Mononuclear cell (primary cell): ENCODE measurements around the gene MGAM2. TPM values are rescaled to one million over a fixed set of nuclear protein-coding genes. Genes with fewer than 3 reads are reported as not detected.
A peak's percentile ranks its signal among the peaks of the same experiment; 100 is the strongest.

Experiments
- H3K27me3 ChIP-seq: 2 replicates; pipeline ENCODE4 v1.6.0; 2011; ENCODE audit warnings: low read length, control low read depth; ENCODE audit not compliant: insufficient read depth
- H3K4me1 ChIP-seq: 2 replicates; pipeline ENCODE4 v1.5.1; 2011; ENCODE audit warnings: mild to moderate bottlenecking, low read length, control low read depth; ENCODE audit not compliant: insufficient read depth
- H3K4me3 ChIP-seq: 2 replicates; pipeline ENCODE4 v1.5.1; 2011; ENCODE audit warnings: mild to moderate bottlenecking, low read length, moderate library complexity
- H3K9me3 ChIP-seq: 2 replicates; pipeline ENCODE4 v1.5.1; 2011; ENCODE audit warnings: low read depth, mild to moderate bottlenecking, control low read depth, low read length
- total RNA-seq: library from RNA; depleted of rRNA; stranded (reverse); fragments of >200 nt; gene quantifications from one replicate; pipeline ENCODE4 v1.2.3, GENCODE V29; 2012

The MGAM2 gene
- total RNA-seq, 1 donor = 0.10 TPM

DNA sequence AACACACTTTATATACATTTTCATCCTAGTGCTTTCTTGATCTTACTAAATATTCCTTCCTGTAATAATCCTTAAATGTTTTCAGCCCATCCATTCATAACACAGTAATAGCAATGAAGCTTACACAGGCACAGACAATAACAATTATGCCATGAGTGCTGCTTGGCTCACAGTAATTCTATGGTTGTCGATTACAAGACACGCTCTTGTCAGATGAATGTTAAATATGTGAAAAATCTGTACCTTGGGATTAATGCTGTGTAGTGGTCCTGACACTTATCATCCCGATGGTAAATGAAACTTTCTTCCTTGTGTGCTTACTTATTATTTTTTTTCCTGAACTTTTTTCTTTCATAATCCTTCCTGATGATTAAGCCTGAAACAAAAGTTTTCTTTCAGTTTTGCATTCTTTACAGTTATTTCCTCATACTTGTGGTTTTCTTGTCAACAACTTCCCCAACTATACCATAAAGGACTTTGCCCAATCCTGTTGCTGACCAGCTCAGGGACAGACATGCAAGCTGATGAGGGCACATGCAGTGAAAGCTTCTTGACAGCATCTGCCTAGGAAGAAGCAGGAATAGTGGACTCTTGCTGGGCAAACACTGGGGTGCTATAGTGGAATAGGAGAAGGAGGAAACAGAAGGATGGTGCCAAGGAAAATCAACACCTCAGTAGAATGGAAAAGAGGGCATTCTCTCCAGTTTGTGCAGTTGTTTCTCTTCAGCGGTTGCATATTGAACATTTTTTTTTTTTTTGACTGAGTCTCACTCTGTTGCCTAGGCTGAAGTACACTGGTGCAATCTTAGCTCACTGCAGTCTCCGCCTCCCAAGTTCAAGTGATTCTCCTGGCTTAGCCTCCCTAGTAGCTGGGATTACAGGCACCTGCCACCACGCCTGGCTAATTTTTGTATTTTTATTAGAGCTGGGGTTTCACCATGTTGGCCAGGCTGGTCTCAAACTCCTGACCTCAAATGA, 6.7 kb upstream of the MGAM2 start:
- peaks cover 25% of the 10 kb centered on the region for H3K4me1 ChIP-seq
- H3K9me3 ChIP-seq = no peaks in the 10 kb centered on the region
- H3K4me3 ChIP-seq = peak overlapping the region; percentile 14
- no peaks in the 10 kb centered on the region for H3K27me3 ChIP-seq

DNA sequence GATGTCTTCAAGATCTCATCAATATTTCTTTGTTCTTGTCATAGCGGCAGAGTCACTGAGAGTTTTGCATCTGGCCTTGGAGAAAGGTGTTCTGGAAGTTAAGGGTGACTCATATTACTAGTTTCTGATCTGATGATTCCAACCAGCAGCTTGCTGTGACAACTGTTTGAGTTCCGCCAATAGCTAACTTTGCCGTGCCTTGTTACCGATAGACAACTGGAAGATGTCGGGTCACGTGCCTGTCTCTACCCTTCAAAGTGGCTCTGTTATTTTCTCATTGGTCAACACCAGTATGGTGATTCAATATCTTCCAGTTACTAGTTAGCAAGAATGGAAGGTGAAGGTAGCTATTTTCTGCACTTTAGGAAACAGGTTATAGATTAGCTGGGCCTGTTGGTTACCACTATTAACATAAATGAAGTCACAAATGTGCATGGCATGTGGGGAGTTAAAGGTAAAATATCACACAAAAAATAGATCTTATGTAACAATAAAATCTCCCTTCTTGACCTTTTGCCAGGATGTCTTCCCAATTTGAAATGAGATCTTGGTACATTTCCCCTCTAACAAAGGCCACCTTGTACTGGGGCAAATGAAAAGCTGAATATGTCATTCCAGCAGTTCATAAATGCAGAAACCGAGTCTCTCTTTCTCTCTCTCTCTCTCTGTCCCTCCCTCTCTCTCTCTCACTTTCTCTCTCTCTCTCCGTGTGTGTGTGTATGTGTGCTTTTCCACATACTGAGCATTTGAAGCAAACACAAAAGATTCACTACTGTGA, 2.6 kb upstream of the MGAM2 start:
- Histone ChIP-seq H3K9me3 (no peaks in the 10 kb centered on the region), H3K27me3 (no peaks in the 10 kb centered on the region), H3K4me3 (no peak overlapping the region), H3K4me1 (peaks cover 21% of the 10 kb centered on the region)

DNA sequence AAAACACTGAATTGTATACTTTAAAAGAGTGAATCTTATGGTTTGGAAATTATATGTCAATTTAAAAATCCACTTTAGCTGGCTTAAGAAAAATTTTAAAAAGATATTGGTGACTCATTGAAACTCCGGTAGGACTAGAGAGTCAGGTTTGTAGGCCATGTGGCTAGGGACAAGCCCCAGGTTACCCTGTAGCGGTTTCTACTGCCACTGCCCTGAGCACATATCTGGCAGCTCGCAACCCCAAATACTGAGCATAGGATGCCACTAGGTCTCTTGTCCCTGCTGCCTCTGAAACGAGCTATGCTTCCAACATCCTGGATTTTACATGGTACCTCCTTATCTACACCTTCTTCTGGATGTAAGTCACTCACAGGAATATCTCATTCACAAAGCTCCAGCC, 1.4 kb upstream of the MGAM2 start:
- Histone ChIP-seq H3K4me1 (peaks cover 16% of the 10 kb centered on the region), H3K4me3 (no peak overlapping the region), H3K27me3 (no peaks in the 10 kb centered on the region), H3K9me3 (no peaks in the 10 kb centered on the region)

DNA sequence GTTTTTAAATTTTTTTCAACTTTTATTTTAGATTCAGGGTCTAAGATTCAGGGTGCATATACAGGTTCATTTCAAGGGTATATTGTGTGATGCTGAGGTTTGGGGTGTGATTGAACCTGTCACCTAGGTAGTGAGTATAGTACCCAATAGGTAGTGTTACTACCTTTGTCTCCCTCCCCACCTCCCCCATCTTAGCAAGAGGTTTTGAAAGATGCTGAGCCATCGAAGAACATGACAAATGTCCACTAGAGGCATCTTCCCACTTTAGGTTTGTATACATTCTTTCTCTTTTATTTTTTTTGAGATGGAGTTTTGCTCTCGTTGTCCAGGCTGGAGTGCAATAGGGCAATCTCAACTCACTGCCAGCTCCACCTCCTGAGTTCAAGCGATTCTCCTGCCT, 880 bp upstream of the MGAM2 start:
- Histone ChIP-seq H3K4me1 (peaks cover 11% of the 10 kb centered on the region), H3K4me3 (no peak overlapping the region), H3K9me3 (no peaks in the 10 kb centered on the region), H3K27me3 (no peaks in the 10 kb centered on the region)

DNA sequence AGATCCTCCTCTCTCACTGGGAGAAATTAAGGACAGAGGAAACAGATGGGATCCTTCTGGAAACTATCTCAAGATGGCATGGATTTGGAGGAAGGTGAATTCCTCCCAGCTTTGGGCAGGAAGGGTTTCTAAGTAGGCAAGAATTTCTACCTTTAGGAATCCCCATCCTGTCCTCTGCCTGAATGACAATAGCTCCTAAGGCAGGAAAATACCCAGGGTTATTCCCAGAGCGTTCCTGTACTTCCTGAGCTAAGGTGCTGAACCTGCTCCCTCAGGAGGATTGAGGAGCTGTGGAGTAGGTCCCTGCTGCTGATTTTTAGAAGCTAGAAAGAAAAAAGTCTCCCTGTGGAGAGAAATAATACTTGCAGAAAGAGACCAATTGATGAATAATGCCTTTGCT, 568 bp downstream of the MGAM2 start:
- H3K27me3 ChIP-seq = no peaks in the 10 kb centered on the region
- no peaks in the 10 kb centered on the region for H3K9me3 ChIP-seq
- no peaks in the 10 kb centered on the region for H3K4me1 ChIP-seq
- H3K4me3 ChIP-seq = no peak overlapping the region

DNA sequence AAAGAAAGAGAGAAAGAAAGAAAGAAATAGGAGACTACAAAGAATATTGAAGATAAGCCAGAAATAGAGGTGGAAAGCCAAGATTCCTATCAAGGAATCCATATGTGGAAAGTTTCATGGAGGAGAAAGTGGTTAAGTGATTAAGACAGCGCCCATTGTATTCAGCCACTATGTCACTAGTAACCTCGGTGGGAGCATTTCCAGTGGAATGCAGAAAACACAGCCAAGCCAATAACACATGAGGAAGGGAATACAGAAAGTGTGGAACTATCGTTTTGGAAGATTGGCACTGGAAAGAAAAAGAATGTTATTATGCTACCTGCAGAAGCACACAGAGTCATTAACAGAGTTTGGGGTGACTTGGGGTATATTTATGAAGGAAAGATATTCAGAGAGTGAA, 2.7 kb downstream of the MGAM2 start:
- no peak overlapping the region for H3K4me3 ChIP-seq
- no peaks in the 10 kb centered on the region for H3K27me3 ChIP-seq
- no peaks in the 10 kb centered on the region for H3K9me3 ChIP-seq
- no peaks in the 10 kb centered on the region for H3K4me1 ChIP-seq

DNA sequence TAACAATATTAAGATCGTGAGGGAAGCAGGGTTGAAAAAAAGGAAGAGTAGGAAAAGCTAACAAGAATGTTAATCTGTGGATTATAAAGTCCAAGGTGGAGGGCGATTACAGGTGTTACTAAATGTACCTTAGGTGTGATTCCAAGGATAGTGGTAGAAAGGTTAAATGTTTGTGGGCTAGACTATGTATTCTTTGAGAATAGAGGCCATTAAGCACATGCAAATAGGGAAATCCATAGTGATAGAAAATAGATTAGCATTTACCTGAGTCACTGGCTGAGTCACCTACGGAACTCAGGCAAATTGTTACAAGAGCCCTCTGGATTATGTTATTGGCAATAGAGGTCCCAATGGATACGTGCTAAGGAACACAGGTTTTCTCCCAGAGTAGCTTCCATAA, 9.0 kb downstream of the MGAM2 start:
- Histone ChIP-seq H3K27me3 (no peaks in the 10 kb centered on the region), H3K4me3 (no peak overlapping the region), H3K4me1 (no peaks in the 10 kb centered on the region), H3K9me3 (no peaks in the 10 kb centered on the region)

DNA sequence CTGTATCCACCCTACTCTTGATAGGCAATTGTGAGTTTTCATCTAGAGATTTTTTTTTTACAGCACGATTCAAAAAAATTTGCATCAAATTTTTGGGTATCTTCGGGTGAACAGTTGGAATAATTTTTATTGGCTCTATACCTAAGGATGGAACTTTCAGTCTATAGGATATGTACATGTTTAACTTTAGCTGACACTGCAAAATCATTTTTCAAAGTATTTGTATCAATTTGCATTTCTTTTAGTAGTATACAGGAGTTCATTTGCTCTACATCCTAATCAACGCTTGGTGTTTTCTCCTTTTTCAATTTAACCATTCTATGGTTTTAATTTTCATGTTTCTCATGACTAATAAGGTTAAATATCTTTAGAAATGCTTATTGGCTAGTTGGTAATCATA, 11.7 kb downstream of the MGAM2 start:
- no peaks in the 10 kb centered on the region for H3K4me1 ChIP-seq
- H3K9me3 ChIP-seq = no peaks in the 10 kb centered on the region

DNA sequence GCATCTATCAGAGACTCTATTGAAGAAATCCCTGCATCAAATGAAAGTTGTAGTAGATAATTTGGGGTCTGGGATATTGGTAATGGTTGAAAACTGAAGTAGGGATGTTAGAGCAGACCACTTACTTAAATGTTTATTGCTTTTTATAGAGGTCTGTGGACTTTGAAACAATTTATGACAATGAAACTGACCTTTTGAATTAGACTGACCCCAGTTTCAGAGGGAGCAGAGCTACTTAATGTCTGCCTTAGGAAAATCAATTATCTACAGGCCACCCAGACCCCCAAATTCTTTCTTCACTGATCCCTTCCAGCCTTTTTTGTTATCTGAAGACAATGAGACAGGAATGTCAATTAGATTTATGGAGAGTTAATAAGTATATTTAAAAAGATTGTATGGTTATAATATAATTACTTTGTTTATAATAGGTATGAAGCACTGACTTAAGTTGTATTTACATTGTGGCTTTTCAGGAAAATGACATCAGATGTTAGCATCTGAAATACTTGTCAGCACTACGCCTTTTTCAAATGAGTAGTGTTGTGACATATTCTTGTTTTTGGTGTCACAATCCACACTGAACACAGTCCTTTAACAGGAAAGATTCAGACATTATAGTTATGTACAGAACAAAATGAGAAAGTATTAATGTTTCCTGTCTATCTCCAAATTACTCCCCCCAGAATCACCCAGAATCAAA, 13.9 kb downstream of the MGAM2 start:
- Histone ChIP-seq H3K4me3 (no peak overlapping the region), H3K27me3 (no peaks in the 10 kb centered on the region), H3K4me1 (peaks cover 3% of the 10 kb centered on the region), H3K9me3 (no peaks in the 10 kb centered on the region)

More for the DNA sequence above, 11.7 kb downstream of the MGAM2 start:
- H3K4me3 ChIP-seq = no peak overlapping the region
- no peaks in the 10 kb centered on the region for H3K27me3 ChIP-seq

DNA sequence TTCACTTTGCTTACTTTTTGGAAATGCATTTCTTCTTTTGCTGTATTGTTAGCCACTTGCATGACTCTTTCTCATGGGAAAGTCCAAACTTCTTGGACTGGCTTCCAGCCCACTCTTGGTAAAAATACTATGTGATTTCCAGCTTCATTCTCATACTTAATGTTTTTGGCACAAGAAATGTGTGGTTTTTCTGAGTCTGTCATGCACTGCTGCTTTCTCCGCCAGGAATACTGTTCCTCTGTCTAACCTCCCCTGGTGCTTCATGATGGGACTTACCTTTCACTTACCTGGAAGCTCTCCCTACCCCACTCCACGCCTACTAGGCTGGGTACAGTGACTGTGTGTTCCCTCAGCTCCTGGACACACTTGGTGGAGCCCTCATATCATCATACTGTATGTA, 18.7 kb downstream of the MGAM2 start:
- H3K4me1 ChIP-seq = peaks cover 3% of the 10 kb centered on the region
- H3K27me3 ChIP-seq = no peaks in the 10 kb centered on the region
- no peak overlapping the region for H3K4me3 ChIP-seq
- H3K9me3 ChIP-seq = no peaks in the 10 kb centered on the region

DNA sequence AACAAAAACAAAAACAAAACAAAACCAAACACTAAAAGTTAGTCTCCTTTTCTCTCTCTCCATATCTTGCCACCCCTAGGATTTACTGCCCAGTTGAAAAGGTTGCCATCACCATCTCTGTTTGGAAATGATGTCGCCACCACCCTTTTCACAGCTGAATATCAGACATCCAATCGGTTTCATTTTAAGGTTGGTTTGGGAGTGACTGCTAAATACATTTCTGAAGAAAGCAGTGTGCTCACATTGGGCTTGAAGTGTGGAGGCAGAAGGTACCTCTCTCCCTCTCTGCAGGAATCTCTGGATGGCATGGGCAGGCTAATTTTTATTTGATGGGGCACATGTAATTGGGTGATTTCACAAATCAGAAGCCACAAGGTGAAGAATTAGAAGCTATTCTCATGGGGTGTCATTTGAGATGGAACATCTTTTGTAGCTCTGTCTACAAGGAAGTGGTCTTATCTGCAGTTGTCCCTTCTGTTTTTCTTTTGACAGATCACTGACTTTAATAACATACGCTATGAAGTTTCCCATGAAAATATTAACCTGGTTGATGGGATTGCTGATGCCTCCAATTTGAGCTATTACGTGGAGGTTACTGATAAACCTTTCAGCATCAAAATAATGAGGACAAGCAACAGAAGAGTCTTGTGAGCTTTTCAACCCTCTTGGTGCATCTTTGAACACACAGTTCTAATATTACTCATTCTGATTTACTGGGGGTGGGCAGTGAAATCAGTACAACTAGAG, 20.1 kb downstream of the MGAM2 start:
- peaks cover 3% of the 10 kb centered on the region for H3K4me1 ChIP-seq
- no peak overlapping the region for H3K4me3 ChIP-seq
- H3K9me3 ChIP-seq = no peaks in the 10 kb centered on the region

DNA sequence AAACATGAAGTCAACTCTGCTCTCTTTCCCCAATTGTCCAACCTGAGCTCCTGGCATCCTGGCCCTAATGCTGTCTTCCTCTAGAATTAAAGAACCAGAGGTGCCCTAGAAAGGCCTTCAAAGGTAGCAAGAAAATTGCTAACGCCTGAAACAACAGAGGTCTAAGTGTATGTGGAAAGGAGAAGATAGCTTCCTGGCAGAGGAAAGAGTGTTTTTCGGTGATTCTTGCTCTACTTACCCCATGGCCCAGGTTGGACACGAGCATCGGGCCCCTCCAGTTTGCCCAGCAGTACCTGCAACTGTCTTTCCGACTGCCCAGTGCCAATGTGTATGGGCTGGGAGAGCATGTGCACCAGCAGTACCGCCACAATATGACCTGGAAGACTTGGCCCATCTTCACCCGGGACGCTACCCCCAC, 22.2 kb downstream of the MGAM2 start:
- H3K4me3 ChIP-seq = no peak overlapping the region
- no peaks in the 10 kb centered on the region for H3K27me3 ChIP-seq
- no peaks in the 10 kb centered on the region for H3K9me3 ChIP-seq
- H3K4me1 ChIP-seq = no peaks in the 10 kb centered on the region

More for the DNA sequence above, 20.1 kb downstream of the MGAM2 start:
- no peaks in the 10 kb centered on the region for H3K27me3 ChIP-seq

DNA sequence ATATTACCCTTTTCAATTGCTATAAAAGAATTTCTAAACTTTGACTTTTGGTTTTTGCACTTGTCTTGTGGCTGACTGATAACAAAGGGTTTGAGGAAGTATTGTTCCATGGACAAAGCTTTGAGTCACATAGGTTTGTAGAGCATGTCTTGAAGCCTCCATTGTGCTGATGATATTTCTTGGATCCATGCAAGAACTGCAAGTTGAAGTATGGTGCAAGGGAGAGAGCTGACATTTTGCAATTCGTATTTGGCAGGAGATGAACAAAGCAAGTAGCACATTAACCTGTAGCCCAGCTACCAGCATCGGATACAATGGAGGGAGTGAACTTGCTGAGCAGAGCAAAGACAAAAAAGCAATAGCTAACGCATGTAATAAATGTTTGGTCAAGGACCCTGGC, 23.4 kb downstream of the MGAM2 start:
- H3K4me1 ChIP-seq = no peaks in the 10 kb centered on the region
- H3K4me3 ChIP-seq = no peak overlapping the region
- H3K27me3 ChIP-seq = no peaks in the 10 kb centered on the region
- no peaks in the 10 kb centered on the region for H3K9me3 ChIP-seq

DNA sequence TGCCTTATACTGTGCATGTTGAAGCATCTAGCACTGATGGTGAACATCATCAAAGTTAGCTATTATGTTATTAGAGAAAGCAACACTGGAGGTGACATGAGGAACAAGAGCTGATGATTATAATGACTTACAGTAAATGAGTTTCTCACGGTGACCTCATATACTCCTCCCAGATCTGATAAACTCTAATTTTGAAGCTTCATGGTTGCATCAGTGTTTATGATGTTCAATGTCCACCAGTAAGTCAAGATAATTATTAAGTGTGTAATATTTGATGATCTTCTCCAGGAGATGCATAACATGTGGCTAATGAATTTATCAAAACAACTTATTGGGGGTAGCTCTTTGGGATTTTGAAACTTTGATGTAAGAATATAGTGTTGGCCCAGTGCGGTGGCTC, 27.5 kb downstream of the MGAM2 start:
- Histone ChIP-seq H3K4me3 (no peak overlapping the region), H3K27me3 (no peaks in the 10 kb centered on the region), H3K9me3 (no peaks in the 10 kb centered on the region), H3K4me1 (no peaks in the 10 kb centered on the region)
